Calu3 (cell line): ENCODE data around the gene CD55. TPM values are rescaled to one million over a fixed set of nuclear protein-coding genes. Genes with fewer than 3 reads are reported as not detected.

Source experiments
- BruUV-seq: library from RNA; stranded (reverse); fragments of 400-500 nt; replicated peaks from 2 replicates; lab custom pipeline; 2021; lab: Mats Ljungman, UMichigan
- CTCF ChIA-PET: fragments of 300-600 bp; sonication (Branson Sonifier 250); formaldehyde crosslinking; loops from one replicate; lab custom pipeline; 2022; ENCODE audit warnings: antibody characterized with exemption; lab: Charles Lee
- DNase-seq: peaks from one replicate; pipeline ENCODE4 v3.0.0; 2022
- H3K27ac Mint-ChIP-seq: one replicate; pipeline ENCODE4 v1.8.0; 2022; ENCODE audit warnings: mixed read lengths; ENCODE audit not compliant: unreplicated experiment
- H3K27me3 Mint-ChIP-seq: one replicate; pipeline ENCODE4 v1.8.0; 2022; ENCODE audit warnings: mixed read lengths; ENCODE audit not compliant: unreplicated experiment
- H3K36me3 Mint-ChIP-seq: one replicate; pipeline ENCODE4 v1.8.0; 2022; ENCODE audit warnings: mild to moderate bottlenecking, moderate library complexity, mixed read lengths; ENCODE audit not compliant: insufficient read depth, unreplicated experiment
- H3K4me1 Mint-ChIP-seq: one replicate; pipeline ENCODE4 v1.8.0; 2022; ENCODE audit warnings: mild to moderate bottlenecking, low read depth, mixed read lengths; ENCODE audit not compliant: unreplicated experiment
- H3K4me3 Mint-ChIP-seq: one replicate; pipeline ENCODE4 v1.8.0; 2022; ENCODE audit warnings: mild to moderate bottlenecking, low read depth, moderate library complexity, mixed read lengths; ENCODE audit not compliant: unreplicated experiment
- H3K9me3 Mint-ChIP-seq: one replicate; pipeline ENCODE4 v1.8.0; 2022; ENCODE audit warnings: low read depth, mixed read lengths; ENCODE audit not compliant: unreplicated experiment
- intact Hi-C: fragments of 100-400 bp; cut with micrococcal nuclease; formaldehyde crosslinking; loops from one replicate; pipeline ENCODE4 v1.10.0; 2022; ENCODE audit not compliant: unreplicated experiment
- total RNA-seq: library from RNA; stranded (reverse); gene quantifications from 2 replicates; pipeline ENCODE4 v1.2.3, GENCODE V29; 2022
- TF ChIP-seq, protein P1 (sequence below): fragments of 200-600 bp; IDR thresholded peaks from one replicate; pipeline ENCODE4 v1.8.0; 2022; ENCODE audit warnings: antibody characterized with exemption; ENCODE audit not compliant: unreplicated experiment

CD55 gene
- total RNA-seq, 1 experiment from 2014 or later = 106 TPM

DNA sequence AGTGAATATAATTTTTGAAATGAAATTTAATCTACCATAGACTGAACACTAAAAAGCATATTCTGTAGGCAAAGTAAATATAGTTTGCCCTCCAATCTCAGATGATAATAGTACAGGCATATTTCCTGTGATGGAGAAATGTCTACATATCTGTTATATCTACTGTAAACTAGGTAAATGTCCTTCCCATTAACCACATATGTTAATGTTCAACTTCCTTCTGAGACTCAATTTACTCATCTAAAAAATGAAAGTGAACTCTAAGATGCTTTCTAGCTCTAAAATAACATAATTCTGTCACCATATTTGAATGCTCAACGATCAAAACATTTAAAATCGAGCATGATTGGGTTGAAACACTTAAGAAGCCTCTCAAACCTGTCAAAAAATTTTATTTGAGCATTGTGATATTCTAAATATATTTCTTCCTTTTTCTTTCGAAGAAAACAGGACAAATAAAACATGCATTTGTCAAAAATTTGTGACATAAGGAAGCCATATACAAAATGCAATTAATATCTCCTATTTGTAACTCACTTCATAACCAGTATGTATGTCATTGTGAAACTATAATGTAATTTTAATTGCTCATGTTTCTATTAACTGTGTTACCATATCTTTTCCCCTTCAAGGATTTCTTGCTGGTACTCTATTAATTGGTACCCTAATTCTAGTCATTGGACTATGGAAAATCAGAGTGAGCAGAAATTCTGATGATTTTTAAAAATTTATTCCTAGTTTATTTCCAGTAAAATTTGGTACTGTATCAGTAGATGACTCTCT lies 34.2 kb downstream of the CD55 start:
- Mint-ChIP-seq H3K4me3 (no peak overlapping the region), H3K27me3 (no peaks in the 10 kb centered on the region), H3K4me1 (peaks cover 15% of the 10 kb centered on the region), H3K9me3 (peaks cover 7% of the 10 kb centered on the region), H3K27ac (no peak overlapping the region), H3K36me3 (peaks cover 19% of the 10 kb centered on the region)
- TF ChIP-seq, protein P1, sequence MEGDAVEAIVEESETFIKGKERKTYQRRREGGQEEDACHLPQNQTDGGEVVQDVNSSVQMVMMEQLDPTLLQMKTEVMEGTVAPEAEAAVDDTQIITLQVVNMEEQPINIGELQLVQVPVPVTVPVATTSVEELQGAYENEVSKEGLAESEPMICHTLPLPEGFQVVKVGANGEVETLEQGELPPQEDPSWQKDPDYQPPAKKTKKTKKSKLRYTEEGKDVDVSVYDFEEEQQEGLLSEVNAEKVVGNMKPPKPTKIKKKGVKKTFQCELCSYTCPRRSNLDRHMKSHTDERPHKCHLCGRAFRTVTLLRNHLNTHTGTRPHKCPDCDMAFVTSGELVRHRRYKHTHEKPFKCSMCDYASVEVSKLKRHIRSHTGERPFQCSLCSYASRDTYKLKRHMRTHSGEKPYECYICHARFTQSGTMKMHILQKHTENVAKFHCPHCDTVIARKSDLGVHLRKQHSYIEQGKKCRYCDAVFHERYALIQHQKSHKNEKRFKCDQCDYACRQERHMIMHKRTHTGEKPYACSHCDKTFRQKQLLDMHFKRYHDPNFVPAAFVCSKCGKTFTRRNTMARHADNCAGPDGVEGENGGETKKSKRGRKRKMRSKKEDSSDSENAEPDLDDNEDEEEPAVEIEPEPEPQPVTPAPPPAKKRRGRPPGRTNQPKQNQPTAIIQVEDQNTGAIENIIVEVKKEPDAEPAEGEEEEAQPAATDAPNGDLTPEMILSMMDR = no peak
- BruUV-seq = no TSS peak
- intact Hi-C loops = no loop called here
- no peak for DNase-seq
- CTCF ChIA-PET = no interaction called here

DNA sequence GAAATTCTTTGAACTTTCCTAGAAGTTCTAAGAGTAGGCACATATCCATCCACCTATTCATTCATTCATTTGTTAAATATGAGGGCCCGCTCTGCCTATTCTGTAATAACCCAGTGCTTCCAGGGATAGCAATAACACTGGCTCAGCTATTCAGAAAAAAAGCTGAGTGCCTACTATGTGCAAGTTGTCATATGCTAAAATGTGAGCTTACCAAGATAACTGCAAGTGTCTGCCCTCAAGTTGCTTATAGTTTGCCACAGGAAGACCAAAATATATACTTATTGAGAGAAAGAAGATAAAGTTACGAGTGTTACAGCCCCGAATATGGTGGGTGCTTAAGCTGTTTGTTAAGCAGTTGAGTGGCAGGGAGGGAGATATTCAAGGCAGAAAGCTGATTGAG lies 39.6 kb downstream of the CD55 start:
- CTCF ChIA-PET = no interaction called here
- no peaks in the 10 kb centered on the region for H3K9me3 Mint-ChIP-seq
- BruUV-seq = no TSS peak
- no peak overlapping the region for H3K27ac Mint-ChIP-seq
- intact Hi-C loops = no loop called here
- peaks cover 4% of the 10 kb centered on the region for H3K36me3 Mint-ChIP-seq
- H3K27me3 Mint-ChIP-seq = no peaks in the 10 kb centered on the region
- H3K4me1 Mint-ChIP-seq = no peaks in the 10 kb centered on the region
- DNase-seq = no peak
- TF ChIP-seq, protein P1 = no peak
- no peak overlapping the region for H3K4me3 Mint-ChIP-seq

DNA sequence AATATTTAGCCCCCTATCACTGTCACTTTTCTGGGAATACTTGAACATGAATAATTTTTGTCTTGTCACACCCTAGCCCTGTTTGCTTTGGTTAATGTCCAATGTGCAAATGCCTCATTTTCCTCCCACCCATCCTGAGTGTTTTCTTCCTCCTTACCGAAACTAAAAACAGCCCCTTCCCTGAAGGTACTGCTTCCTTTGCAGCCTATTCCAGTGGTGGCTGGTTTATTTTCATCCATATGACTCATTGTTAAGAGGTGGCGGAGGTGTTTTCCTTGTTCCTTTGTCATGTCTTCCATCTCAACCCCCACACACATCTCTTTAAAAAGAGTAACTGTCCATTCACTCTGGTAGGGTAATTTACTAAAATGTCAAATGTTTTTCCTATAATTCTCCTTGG lies 40.4 kb downstream of the CD55 start:
- Mint-ChIP-seq H3K4me1 (no peaks in the 10 kb centered on the region), H3K27me3 (no peaks in the 10 kb centered on the region), H3K27ac (no peak overlapping the region), H3K9me3 (no peaks in the 10 kb centered on the region), H3K4me3 (no peak overlapping the region), H3K36me3 (peaks cover 5% of the 10 kb centered on the region)
- intact Hi-C loops = no loop called here
- TF ChIP-seq, protein P1 = no peak
- CTCF ChIA-PET = no interaction called here
- DNase-seq = no peak
- BruUV-seq = no TSS peak

DNA sequence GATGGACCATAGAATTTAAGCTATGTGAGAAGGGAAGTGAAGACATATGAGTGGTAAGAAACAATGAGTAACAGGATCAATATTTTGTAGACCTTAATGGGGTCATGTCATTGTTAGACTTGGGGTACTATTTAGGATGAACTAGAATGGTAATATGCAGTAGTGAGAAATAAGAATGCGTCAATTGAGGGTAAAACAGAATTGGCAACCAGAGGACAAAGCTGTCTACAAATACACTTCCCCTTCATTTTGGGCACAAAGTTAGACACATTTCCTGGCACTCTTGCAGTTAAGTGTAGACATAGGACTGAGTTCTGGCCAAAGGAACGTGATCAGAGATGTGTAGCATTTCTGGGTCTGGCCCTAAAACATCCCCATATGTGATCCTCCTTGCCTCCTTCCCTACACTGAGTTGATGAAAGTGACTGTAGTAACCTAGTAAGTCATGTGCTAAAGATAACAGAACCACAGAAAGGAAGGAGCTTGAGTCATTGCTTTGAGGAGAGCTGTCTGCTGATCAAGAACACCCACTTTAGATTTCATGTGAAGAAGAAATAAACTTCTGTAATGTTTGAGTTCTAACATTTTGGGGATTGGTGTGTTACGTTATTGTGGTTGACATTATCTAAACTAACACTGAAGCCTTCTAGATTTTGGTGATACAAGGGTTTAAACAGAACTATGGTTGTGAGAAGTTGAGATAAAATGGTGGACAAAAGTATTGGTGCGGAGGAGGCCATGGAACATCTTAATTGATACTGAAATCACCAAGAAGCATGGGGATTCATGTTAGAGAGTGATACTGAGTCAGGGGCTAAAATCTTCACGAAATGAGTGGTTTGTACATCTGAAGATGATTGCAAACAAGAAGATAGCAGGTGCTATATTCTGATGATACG lies 41.7 kb downstream of the CD55 start:
- peaks cover 5% of the 10 kb centered on the region for H3K36me3 Mint-ChIP-seq
- DNase-seq = no peak
- H3K9me3 Mint-ChIP-seq = no peaks in the 10 kb centered on the region
- no peaks in the 10 kb centered on the region for H3K4me1 Mint-ChIP-seq
- intact Hi-C loops = no loop called here
- CTCF ChIA-PET = interaction anchor here (0.5 kb wide), 1 partner anchor 42 kb away, joined by 3 read pairs; no protein-coding TSS in a partner anchor
- no TSS peak for BruUV-seq
- no peaks in the 10 kb centered on the region for H3K27me3 Mint-ChIP-seq
- TF ChIP-seq, protein P1 = no peak
- no peak overlapping the region for H3K27ac Mint-ChIP-seq
- H3K4me3 Mint-ChIP-seq = no peak overlapping the region
